Muscle layer of colon (tissue), 2 donors: Measurements from ENCODE around the gene TRO.

ENCODE experiments used
- H3K27ac ChIP-seq: one replicate; pipeline ENCODE4 v1.7.0; 2013; ENCODE audit warnings: low read depth, mild to moderate bottlenecking, low read length, moderate library complexity
- H3K27me3 ChIP-seq, 2 donors: one replicate each; pipeline ENCODE4 v1.7.0; 2013; ENCODE audit warnings: low read length in 2 of 2, mild to moderate bottlenecking in 2 of 2; ENCODE audit not compliant: insufficient read depth in 2 of 2, control insufficient read depth in 1 of 2
- H3K36me3 ChIP-seq: one replicate; pipeline ENCODE4 v1.7.0; 2013; ENCODE audit warnings: mild to moderate bottlenecking, low read length; ENCODE audit not compliant: insufficient read depth
- H3K4me1 ChIP-seq: one replicate; pipeline ENCODE4 v1.7.0; 2013; ENCODE audit warnings: mild to moderate bottlenecking, low read length; ENCODE audit not compliant: insufficient read depth
- H3K4me3 ChIP-seq, 2 donors: one replicate each; pipeline ENCODE4 v1.7.0; 2013; ENCODE audit warnings: low read length in 2 of 2, low read depth in 1 of 2, mild to moderate bottlenecking in 1 of 2, moderate library complexity in 1 of 2
- H3K9ac ChIP-seq: one replicate; pipeline ENCODE4 v1.7.0; 2013; ENCODE audit warnings: low read length
- H3K9me3 ChIP-seq: one replicate; pipeline ENCODE4 v1.7.0; 2013; ENCODE audit warnings: mild to moderate bottlenecking, low read length
- donor health status: abdominal sarcoma.
- donor health status: Adenocarcinoma of cecum.

TRO gene

DNA sequence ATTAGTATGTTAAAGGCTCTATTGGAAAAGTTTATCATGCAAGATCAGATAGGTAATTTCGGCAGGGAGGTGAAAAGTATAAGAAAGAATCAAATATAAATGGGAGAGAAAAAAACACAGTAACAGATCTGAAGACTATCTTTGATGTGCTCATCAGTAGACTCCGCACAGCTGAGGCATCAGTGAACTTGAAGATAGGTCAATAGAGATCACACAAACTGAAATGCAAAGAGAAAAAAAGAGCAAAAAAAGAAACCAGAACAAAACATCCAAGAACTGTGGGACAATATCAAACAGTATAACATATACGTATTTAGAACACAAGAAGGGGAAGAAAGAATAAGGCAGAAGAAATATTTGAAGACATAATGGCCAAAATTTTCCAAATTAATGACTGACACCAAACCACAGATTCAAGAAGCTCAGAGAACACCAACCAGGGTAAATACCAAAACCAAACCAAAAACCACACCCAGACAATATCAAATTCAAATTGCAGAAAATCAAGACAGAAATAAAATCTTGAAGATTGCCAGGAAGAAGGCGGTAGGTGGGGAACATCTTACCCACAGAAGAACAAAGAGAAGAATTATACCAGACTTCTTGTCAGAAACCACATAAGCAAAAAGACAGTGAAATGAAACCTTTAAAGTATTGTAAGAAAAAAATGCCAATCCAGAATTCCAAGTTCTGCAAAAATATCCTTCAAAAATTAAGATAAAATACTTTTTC is 44.3 kb downstream of the TRO start:
- Histone ChIP-seq H3K27ac (no peak overlapping the region), H3K4me3 (no peak overlapping the region), H3K36me3 (no peaks in the 10 kb centered on the region), H3K4me1 (no peaks in the 10 kb centered on the region), H3K9me3 (no peaks in the 10 kb centered on the region), H3K27me3 (no peaks in the 10 kb centered on the region), H3K9ac (no peak overlapping the region)

DNA sequence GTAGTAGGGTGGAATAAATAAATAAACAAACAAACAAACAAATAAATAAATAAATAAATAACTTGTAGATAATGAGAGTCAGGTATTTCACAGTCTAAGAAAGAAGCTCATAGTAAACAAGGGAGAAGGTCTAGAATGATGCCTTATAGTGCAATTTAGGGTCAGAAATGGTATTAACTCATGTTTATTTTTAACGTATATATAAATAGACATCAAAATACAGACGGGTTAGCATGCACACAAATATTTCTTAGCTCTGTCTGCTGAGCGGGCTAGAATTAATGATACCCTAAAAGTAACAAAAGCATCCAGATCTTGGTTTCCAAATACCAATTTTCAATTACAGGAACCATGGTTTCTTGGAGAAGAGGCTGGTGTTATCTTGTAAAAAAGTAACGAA is 56.8 kb downstream of the TRO start:
- H3K9ac ChIP-seq: no peak overlapping the region
- no peak overlapping the region for H3K27ac ChIP-seq
- no peaks in the 10 kb centered on the region for H3K27me3 ChIP-seq
- no peaks in the 10 kb centered on the region for H3K4me1 ChIP-seq
- H3K4me3 ChIP-seq: no peak overlapping the region
- no peaks in the 10 kb centered on the region for H3K9me3 ChIP-seq
- H3K36me3 ChIP-seq: no peaks in the 10 kb centered on the region

GRCh38 chrX:54978448-54978847 is 57.8 kb downstream of the TRO start:
- Histone ChIP-seq H3K36me3 (no peaks in the 10 kb centered on the region), H3K27ac (no peak overlapping the region)

GRCh38 chrX:54979432-54979831 is 58.8 kb downstream of the TRO start:
- H3K9me3 ChIP-seq: no peaks in the 10 kb centered on the region
- no peaks in the 10 kb centered on the region for H3K36me3 ChIP-seq
- no peak overlapping the region for H3K9ac ChIP-seq
- H3K27me3 ChIP-seq: no peaks in the 10 kb centered on the region
- H3K4me3 ChIP-seq: no peak overlapping the region
- H3K27ac ChIP-seq: no peak overlapping the region
- H3K4me1 ChIP-seq: no peaks in the 10 kb centered on the region

More at GRCh38 chrX:54978448-54978847, 57.8 kb downstream of the TRO start:
- Histone ChIP-seq H3K9me3 (no peaks in the 10 kb centered on the region), H3K27me3 (no peaks in the 10 kb centered on the region), H3K4me1 (no peaks in the 10 kb centered on the region), H3K9ac (no peak overlapping the region), H3K4me3 (no peak overlapping the region)

DNA sequence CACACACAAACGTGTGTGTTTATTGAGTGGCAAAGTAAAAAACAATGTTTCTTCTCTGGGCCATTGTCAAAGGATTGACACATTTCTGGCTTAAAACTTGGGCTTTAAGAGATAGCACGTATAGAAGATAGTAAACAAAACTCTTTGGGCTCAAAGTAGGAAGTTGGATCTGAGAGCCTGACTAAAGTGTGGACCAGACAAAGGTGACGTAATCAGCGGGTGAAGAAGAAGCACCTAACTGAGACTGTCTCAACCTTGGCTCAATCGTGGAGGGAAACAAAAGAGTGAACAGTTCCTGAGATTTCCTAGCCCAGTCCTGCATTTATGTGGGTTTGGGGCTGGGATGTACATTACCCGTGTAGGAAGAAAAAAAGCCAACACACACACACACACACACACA is 59.7 kb downstream of the TRO start:
- no peak overlapping the region for H3K4me3 ChIP-seq
- H3K9ac ChIP-seq: no peak overlapping the region
- no peaks in the 10 kb centered on the region for H3K9me3 ChIP-seq
- no peaks in the 10 kb centered on the region for H3K36me3 ChIP-seq
- H3K27me3 ChIP-seq: no peaks in the 10 kb centered on the region
- no peaks in the 10 kb centered on the region for H3K4me1 ChIP-seq
- H3K27ac ChIP-seq: no peak overlapping the region
